ENCODE data around the gene YKT6. TPM values are rescaled to one million over a fixed set of nuclear protein-coding genes. Genes with fewer than 3 reads are reported as not detected.

Gene YKT6
- total RNA-seq, 1 donor from 2014 or later, result 83.7 TPM

- no peak for TF ChIP-seq CTCF (IDR thresholded peaks at IDR 0.05; ENCODE audit: unreplicated experiment)
- H3K4me1 Mint-ChIP-seq, result peaks cover 13% of the 10 kb centered on the region
- DNase-seq (ENCODE audit: low spot score in 2 of 2, unreplicated experiment in 2 of 2), result no peak
- H3K27ac Mint-ChIP-seq, result no peak overlapping the region
- no peak overlapping the region for H3K4me3 Mint-ChIP-seq
- no peaks in the 10 kb centered on the region for H3K27me3 Mint-ChIP-seq (ENCODE audit: low read depth)
- H3K9me3 Mint-ChIP-seq, result peaks cover 5% of the 10 kb centered on the region
- H3K36me3 Mint-ChIP-seq, result no peaks in the 10 kb centered on the region
Measured at GRCh38 chr7:44257213-44257612, 56.4 kb downstream of the YKT6 start.

- Mint-ChIP-seq H3K27ac (no peak overlapping the region), H3K36me3 (no peaks in the 10 kb centered on the region), H3K4me1 (peaks cover 13% of the 10 kb centered on the region), H3K4me3 (no peak overlapping the region), H3K27me3 (ENCODE audit: low read depth) (no peaks in the 10 kb centered on the region), H3K9me3 (peaks cover 5% of the 10 kb centered on the region)
- TF ChIP-seq CTCF (IDR thresholded peaks at IDR 0.05; ENCODE audit: unreplicated experiment), result no peak
- DNase-seq (ENCODE audit: low spot score in 2 of 2, unreplicated experiment in 2 of 2), result no peak
Measured at GRCh38 chr7:44257618-44258422, 57.0 kb downstream of the YKT6 start.

- Mint-ChIP-seq H3K27me3 (ENCODE audit: low read depth) (no peaks in the 10 kb centered on the region), H3K4me1 (peaks cover 16% of the 10 kb centered on the region), H3K27ac (no peak overlapping the region), H3K9me3 (peaks cover 5% of the 10 kb centered on the region), H3K4me3 (no peak overlapping the region), H3K36me3 (no peaks in the 10 kb centered on the region)
- no peak for TF ChIP-seq CTCF (IDR thresholded peaks at IDR 0.05; ENCODE audit: unreplicated experiment)
- DNase-seq (ENCODE audit: low spot score in 2 of 2, unreplicated experiment in 2 of 2), result no peak
Measured at GRCh38 chr7:44258423-44258760, 57.6 kb downstream of the YKT6 start.

GRCh38 chr7:44258865-44259546 is 58.2 kb downstream of the YKT6 start:
- no peak for TF ChIP-seq CTCF (IDR thresholded peaks at IDR 0.05; ENCODE audit: unreplicated experiment)
- peaks cover 22% of the 10 kb centered on the region for H3K4me1 Mint-ChIP-seq
- no peaks in the 10 kb centered on the region for H3K36me3 Mint-ChIP-seq
- no peaks in the 10 kb centered on the region for H3K27me3 Mint-ChIP-seq (ENCODE audit: low read depth)
- H3K9me3 Mint-ChIP-seq, result peaks cover 5% of the 10 kb centered on the region
- no peak overlapping the region for H3K4me3 Mint-ChIP-seq
- no peak overlapping the region for H3K27ac Mint-ChIP-seq
- DNase-seq (ENCODE audit: low spot score in 2 of 2, unreplicated experiment in 2 of 2), result no peak

GRCh38 chr7:44259547-44260457 is 59.0 kb downstream of the YKT6 start:
- peaks cover 28% of the 10 kb centered on the region for H3K4me1 Mint-ChIP-seq
- peaks cover under 1% of the 10 kb centered on the region for H3K9me3 Mint-ChIP-seq
- no peak for DNase-seq (ENCODE audit: low spot score in 2 of 2, unreplicated experiment in 2 of 2)
- TF ChIP-seq CTCF (IDR thresholded peaks at IDR 0.05; ENCODE audit: unreplicated experiment), result no peak
- no peak overlapping the region for H3K27ac Mint-ChIP-seq
- no peaks in the 10 kb centered on the region for H3K36me3 Mint-ChIP-seq
- peaks cover 3% of the 10 kb centered on the region for H3K27me3 Mint-ChIP-seq (ENCODE audit: low read depth)
- no peak overlapping the region for H3K4me3 Mint-ChIP-seq
